ENCODE results near the gene AP1G2.
A peak's percentile ranks its signal among the peaks of the same experiment; 100 is the strongest.
"Not testable (repeated sequence)": the region's sequence is repeated elsewhere in the genome, so short reads cannot be mapped to it uniquely, and the experiment has no call there.

The AP1G2 gene

GRCh38 chr14:23537351-23538049, 30.1 kb downstream of the AP1G2 start:
- DNase-seq, result no peak

DNA sequence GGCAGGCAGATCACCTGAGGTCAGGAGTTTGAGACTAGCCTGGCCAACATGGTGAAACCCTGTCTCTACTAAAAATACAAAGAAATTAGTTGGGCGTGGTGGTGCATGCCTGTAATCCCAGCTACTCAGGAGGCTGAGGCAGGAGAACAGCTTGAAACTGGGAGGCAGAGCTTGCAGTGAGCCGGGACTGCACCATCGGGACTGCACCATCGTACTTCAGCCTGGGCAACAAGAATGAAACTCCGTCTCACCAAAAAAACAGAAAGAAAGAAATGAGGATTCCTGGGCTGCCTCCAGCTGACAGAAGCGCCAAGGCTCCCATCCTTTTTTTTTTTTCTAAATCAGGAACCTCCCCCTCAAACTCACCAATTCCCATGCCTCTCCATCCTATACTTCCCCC, 30.7 kb downstream of the AP1G2 start:
- not testable (repeated sequence) for DNase-seq

DNA sequence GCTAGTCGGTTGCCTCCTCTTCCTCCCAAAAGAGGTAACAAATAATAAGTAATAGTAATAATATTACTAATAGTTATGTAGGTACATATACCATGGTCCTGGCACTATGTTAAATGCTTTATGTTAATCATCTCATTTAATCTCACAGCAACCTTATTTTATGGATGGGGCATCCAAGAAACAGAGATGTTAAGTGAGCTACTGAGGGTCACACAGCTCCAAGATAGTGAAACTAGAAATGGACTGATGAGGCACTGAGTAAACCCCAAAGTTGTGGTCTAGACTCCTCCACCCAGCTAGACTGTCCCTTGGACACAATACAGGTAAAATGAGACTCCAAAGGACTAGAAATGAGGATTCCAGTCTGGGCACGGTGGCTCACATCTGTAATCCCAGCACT, 31.1 kb downstream of the AP1G2 start:
- no peak for DNase-seq

GRCh38 chr14:23535943-23536342, 31.6 kb downstream of the AP1G2 start:
- no peak for DNase-seq

DNA sequence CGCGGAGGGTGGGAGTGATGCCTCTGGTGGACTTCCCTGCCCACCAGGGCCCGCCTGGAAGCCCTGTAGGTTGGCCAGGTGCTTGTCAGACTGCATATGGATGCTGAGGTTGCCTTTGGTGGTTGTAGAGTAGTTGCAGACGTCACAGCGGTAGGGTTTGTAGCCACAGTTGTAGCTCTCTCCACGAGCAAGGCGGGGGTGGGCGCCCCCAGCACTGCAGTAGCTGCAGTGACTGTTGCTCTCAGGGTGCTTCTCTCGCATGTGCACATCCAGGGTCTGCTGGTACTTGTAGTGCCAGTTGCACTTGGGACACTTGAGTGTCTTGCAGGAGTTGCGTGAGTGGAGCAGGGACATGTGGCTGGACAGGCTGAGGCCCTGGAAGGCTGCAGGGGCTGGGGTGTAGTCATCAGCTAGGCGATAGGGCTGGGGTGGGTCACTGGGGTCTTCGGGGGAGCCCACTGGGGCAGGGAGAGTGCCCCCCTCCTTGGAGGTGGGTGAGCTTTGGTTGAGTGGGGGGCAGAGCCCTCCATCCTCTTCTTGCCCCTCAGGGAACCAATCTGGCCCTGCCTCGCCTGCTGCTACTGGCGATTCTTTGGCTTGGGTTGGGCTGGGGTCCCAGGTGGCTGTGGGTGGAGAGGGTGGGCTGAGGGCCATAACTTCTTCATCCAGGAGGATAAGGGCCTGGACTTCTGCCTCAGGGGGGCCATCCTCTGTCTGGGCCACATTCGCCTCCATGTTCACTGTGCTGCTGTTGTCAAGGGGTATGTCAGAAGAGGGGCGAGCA, 33.7 kb downstream of the AP1G2 start:
- DNase-seq, result no peak

DNA sequence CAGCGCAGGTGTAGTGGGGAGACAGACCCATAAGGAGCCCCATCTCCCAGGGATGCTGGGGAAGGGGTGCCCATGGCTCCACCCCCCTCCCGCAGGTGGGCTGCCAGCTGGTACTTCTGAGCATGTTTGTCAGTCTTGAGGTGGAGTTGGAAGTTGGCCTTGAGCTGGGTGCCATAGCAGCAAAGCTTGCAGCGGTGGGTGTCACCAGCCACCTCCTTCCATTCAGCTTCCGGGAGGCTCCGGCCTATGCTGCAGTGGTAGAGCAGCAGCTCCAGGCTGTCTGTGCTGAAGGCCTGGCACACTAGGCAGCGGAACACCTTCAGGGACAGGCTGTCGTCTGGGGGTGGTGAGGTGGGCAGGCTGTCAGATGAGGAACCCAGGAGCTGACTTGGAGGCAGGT, 34.9 kb downstream of the AP1G2 start:
- DNase-seq, result no peak

DNA sequence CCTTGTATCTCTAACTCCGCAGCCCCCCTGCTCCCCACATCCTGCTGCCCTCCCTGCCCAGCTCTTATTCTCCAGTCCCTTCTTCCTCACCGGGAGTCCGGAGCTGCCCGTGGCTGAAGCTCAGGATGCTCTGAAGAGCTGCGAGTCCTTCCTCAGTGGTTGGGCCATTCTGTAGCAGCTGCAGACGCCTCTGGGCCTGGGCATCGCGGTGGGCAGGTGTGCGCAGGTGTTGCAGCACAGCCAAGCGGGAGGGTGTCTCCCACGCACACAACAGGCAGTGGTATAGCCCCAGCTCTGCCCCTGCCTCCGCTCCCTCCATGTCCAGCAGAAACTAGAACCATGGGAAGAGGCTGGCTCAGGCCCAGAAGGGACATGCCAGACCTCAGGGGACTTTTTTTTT, 36.2 kb downstream of the AP1G2 start:
- DNase-seq, result no peak

DNA sequence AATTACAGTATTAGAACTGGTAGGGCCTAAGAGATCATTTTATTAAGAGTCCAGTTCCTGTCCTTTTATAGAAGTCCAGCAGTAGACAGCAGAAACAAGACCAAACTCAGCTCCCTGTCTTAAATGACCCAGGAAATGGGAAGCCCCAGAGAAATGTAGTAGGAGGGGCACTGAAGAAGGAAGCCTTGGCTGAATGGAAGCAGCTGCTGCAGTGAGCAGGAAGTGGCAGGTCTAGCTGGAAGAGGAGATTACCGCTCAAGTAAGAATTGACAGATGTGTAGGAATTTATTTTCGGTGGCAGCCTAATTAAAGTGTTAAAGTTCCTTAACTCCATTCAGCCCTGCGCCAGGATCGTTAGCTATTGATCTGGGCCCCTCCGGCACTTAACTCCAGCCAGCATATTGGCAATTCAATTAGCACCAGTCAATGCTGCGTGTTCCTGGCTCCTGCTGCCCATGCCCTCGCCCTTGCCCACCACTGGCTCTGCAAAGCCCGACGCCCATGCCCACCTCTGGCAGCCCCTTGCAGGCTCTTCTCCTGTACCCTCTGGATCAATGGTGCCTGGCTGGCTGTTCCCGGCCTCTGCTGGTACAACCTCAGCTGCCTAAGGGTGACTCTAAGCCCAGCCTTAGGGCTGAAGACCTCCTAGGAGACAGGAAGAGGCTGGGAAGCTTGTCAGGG, 37.1 kb downstream of the AP1G2 start:
- no peak for DNase-seq

DNA sequence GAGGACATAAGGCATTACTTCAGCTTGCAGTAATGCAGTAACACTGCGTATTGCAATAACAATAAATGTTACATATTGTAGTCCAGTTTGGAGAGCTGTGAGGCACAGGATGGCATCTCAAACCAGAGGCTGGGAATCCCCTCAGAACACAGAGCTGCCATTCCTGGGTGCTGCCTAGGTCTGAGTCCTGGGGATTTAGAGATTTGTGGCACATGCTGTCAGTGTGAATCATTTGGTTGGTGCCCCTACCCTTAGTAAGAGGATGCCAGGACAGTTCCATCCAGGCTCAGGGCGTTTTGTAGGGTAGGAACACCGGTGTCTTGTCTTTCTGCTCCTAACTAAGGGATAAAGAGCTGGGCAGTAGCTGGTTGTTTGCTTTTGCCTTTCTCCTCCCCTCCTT, 38.6 kb downstream of the AP1G2 start:
- DNase-seq, result no peak

DNA sequence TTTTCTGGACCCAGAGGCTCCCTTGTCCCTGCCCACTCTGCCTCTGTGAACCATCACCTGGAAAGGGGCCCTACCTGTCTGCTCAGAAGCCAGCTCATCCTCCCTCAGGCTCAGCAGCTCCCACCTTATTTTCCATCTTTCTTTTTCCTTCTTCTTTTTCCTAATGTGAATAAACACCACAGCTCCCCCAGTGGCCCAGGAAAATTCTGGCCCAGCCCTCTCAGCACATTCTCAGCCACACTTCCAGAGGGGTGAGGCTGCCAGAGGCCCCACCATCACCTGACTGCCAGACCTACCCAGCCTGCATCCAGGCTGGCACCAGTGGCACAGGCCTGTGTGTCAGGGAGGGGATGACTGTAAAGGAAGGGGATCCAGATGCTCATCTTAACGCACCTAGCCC, 39.0 kb downstream of the AP1G2 start:
- no peak for DNase-seq

GRCh38 chr14:23525611-23526010, 42.0 kb downstream of the AP1G2 start:
- no peak for DNase-seq

DNA sequence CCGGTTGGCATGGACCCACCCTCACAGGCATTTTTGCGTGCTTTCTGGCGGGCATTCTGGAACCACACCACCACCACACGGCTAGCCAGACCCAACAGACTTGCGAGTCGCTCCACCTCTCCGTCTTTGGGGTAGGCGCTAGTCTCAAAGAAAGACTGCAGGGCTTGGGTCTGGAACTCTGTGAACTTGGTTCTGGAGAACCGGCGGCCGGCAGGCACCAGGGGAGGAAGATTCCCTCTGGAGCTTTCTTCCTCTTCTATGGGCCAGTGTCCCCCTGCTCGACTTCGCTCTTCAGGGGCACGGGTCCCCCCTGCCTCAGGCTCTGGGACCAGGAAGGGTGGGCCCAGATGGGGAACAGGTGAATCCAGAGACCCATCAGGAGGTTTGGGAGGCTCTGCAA, 42.6 kb downstream of the AP1G2 start:
- DNase-seq, result no peak

- DNase-seq, result no peak
These were observed 44.2 kb downstream of the AP1G2 start for GRCh38 chr14:23523229-23524016.

DNA sequence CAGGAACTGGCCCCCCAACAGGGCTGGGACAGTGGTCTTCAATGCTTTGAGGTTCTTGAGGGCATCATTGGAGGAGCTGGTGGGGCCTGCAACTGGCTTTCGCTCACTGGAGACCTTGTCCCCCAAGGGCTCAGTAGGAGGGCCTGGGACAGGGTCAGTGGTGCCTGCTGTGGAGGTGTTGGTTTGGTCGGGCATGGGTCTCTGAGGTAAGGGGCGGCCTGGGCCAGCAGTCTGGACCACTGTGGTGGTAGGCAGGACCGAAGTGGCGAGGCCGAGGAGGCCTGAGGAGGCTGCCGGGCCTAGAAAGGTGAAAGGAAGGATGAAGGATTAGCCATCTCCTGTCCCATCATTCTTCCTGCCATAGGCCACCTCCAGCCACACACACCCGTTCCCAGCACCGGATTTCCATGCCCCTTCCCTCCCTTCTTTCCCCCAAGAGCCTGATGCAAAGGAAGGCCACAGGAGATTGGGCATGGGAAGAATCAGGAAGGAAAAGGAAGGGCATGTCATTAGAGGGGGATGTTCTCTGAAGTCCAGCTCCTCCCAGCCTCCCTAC, 44.9 kb downstream of the AP1G2 start:
- no peak for DNase-seq

- DNase-seq, result no peak
These were observed 45.6 kb downstream of the AP1G2 start for GRCh38 chr14:23521785-23522640.

DNA sequence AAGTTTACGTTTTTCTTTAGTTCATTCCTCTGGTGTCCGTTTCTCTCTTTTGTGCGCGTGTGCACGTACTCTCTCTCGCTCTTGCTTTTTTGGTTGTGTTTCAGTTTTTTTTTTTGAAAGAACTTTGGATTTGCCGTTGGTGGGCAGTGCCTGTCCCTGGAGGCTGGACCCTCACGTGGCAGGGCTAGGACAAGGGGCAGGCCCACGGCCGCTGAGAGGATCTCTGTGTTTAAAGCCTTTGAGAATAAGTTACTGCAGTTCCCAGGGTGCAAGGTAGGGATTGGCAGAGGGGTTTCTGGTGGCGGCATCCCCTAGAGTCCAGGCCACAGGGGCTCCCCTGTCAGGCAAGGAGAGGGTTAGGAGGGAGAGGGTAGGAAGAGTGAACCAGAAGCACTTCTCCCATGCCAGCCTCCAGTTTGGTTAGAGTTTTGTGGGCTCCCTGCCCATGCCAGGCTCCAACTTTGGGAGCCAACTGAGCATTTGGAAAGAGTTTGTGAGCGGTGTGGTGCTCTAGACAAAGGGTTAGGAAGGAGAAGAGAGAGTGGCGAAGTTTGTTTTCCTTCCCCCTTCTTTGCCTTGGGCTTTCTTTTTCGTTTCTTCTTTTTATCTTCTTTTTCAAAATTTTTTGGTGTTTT, 46.6 kb downstream of the AP1G2 start:
- no peak for DNase-seq

GRCh38 chr14:23518709-23519108, 48.9 kb downstream of the AP1G2 start:
- DNase-seq, result peak; percentile 10

GRCh38 chr14:23517650-23518326, 49.8 kb downstream of the AP1G2 start:
- no peak for DNase-seq

GRCh38 chr14:23514644-23514957, 53.0 kb downstream of the AP1G2 start:
- no peak for DNase-seq

DNA sequence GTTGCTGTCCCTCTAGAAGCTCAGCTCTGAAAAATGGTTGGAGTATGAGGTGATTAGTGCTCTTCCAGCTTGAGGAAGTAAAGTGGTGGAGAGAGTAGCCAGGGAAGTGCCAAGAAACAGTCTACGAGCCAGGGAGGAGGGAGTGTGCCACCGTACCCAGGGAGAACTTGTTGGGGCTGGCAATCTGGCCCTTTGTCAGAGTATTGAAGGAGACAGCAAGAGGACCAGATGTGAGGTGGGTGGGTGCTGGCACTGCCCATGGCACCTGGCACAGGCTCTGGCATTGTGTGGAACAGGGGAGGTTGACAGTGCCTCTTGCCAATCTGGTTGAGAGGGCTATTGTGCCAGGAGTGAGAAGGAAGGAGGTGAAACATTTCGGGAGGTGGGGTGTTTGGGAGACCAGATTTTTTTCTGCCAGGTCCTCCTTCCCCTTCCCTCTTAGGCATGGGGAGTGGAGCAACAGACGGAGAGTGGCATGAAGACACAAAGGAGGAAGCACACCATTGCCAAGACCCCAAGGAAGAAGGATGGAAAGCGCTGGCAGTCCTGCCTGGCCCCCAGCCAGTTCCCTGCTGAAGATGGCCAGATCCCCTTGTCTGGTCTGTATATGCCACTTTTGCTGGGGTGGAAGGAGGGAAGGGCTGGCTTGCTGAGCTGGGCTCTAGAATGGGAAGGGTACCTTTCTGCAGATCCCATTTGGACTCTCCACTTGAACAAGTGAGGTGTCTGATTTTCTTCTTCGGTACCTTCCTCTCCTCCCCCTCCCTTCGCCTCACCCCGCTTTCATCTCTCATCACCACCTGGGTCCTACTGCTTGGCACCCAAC, 53.6 kb downstream of the AP1G2 start:
- DNase-seq, result no peak

Data from fibroblast of skin of scalp (primary cell).